Measurements from ENCODE around the gene PMAIP1.

Gene PMAIP1

DNA sequence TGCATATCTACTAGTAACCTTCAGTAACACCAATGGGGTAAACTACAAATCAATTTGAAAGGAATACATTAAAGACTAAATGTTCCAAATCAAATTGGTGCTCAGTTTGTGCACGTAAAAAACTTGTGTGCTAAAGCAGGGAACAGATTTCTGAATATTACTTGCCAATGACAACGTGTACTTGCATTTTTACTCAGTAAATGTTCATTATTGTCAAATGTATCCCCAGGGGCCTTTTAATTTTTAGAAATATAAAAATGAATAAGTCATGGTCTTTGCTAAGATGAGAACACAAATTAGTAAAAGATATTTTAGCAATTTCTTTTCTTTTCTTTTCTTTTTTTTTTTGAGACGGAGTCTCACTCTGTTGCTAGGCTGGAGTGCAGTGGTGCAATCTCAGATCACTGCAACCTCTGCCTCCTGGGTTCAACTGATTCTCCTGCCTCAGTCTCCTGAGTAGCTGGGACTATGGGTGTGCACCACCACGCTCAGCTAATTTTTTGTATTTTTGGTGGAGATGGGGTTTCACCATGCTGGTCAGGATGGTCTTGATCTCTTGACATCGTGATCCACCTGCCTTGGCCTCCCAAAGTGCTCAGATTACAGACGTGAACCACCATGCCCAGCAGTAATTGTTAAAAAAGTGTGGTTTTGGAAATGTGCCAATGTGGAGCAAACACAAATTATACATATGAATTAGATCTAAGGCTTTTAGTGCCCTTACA, 52.6 kb downstream of the PMAIP1 start:
- Histone ChIP-seq H3K27me3 (ENCODE audit: insufficient read depth, poor library complexity, severe bottlenecking) (no peaks in the 10 kb centered on the region), H3K4me3 (replicated peaks; ENCODE audit: insufficient read depth, low read length) (no peak overlapping the region), H3K27ac (replicated peaks) (no peak overlapping the region)
- no peak for TF ChIP-seq POLR2AphosphoS5 (IDR thresholded peaks at IDR 0.05; ENCODE audit: low read depth)
- TF ChIP-seq, protein P1, sequence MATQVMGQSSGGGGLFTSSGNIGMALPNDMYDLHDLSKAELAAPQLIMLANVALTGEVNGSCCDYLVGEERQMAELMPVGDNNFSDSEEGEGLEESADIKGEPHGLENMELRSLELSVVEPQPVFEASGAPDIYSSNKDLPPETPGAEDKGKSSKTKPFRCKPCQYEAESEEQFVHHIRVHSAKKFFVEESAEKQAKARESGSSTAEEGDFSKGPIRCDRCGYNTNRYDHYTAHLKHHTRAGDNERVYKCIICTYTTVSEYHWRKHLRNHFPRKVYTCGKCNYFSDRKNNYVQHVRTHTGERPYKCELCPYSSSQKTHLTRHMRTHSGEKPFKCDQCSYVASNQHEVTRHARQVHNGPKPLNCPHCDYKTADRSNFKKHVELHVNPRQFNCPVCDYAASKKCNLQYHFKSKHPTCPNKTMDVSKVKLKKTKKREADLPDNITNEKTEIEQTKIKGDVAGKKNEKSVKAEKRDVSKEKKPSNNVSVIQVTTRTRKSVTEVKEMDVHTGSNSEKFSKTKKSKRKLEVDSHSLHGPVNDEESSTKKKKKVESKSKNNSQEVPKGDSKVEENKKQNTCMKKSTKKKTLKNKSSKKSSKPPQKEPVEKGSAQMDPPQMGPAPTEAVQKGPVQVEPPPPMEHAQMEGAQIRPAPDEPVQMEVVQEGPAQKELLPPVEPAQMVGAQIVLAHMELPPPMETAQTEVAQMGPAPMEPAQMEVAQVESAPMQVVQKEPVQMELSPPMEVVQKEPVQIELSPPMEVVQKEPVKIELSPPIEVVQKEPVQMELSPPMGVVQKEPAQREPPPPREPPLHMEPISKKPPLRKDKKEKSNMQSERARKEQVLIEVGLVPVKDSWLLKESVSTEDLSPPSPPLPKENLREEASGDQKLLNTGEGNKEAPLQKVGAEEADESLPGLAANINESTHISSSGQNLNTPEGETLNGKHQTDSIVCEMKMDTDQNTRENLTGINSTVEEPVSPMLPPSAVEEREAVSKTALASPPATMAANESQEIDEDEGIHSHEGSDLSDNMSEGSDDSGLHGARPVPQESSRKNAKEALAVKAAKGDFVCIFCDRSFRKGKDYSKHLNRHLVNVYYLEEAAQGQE (IDR thresholded peaks at IDR 0.05; ENCODE audit: insufficient replicate concordance, low read depth): no peak
- no peak for TF ChIP-seq SPI1 (IDR thresholded peaks at IDR 0.05; ENCODE audit: borderline replicate concordance, low read depth)
- TF ChIP-seq, protein P2, sequence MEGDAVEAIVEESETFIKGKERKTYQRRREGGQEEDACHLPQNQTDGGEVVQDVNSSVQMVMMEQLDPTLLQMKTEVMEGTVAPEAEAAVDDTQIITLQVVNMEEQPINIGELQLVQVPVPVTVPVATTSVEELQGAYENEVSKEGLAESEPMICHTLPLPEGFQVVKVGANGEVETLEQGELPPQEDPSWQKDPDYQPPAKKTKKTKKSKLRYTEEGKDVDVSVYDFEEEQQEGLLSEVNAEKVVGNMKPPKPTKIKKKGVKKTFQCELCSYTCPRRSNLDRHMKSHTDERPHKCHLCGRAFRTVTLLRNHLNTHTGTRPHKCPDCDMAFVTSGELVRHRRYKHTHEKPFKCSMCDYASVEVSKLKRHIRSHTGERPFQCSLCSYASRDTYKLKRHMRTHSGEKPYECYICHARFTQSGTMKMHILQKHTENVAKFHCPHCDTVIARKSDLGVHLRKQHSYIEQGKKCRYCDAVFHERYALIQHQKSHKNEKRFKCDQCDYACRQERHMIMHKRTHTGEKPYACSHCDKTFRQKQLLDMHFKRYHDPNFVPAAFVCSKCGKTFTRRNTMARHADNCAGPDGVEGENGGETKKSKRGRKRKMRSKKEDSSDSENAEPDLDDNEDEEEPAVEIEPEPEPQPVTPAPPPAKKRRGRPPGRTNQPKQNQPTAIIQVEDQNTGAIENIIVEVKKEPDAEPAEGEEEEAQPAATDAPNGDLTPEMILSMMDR (IDR thresholded peaks at IDR 0.05; ENCODE audit: insufficient read depth, low read length): no peak
- TF ChIP-seq GABPA (IDR thresholded peaks at IDR 0.05; ENCODE audit: low read depth): no peak
- DNase-seq (ENCODE audit: low read depth in 1 of 2, low spot score in 1 of 2): no peak
